Type B pancreatic cell (in vitro differentiated cells): ENCODE results near the gene ACSM2A. TPM values are rescaled to one million over a fixed set of nuclear protein-coding genes. Genes with fewer than 3 reads are reported as not detected.
"Not testable (repeated sequence)": the region's sequence is repeated elsewhere in the genome, so short reads cannot be mapped to it uniquely, and the experiment has no call there.

Experiments
- DNase-seq: peaks from one replicate; pipeline ENCODE4 v3.0.0; 2021; ENCODE audit warnings: mixed read lengths; ENCODE audit not compliant: unreplicated experiment; ENCODE audit errors: extremely low spot score
- H3K27ac Mint-ChIP-seq: 2 replicates; pipeline ENCODE4 v1.8.0; 2021; ENCODE audit warnings: mild to moderate bottlenecking, mixed read lengths
- H3K27me3 Mint-ChIP-seq: 2 replicates; pipeline ENCODE4 v1.8.0; 2021; ENCODE audit warnings: mixed read lengths
- H3K36me3 Mint-ChIP-seq: 2 replicates; pipeline ENCODE4 v1.8.0; 2021; ENCODE audit warnings: mixed read lengths
- H3K4me1 Mint-ChIP-seq: one replicate; pipeline ENCODE4 v1.8.0; 2021; ENCODE audit warnings: mixed read lengths; ENCODE audit not compliant: unreplicated experiment
- H3K4me3 Mint-ChIP-seq: 2 replicates; pipeline ENCODE4 v1.8.0; 2021; ENCODE audit warnings: mild to moderate bottlenecking, mixed read lengths
- H3K9me3 Mint-ChIP-seq: 2 replicates; pipeline ENCODE4 v1.8.0; 2021; ENCODE audit warnings: mixed read lengths
- total RNA-seq: library from RNA; stranded (reverse); gene quantifications from 2 replicates; pipeline ENCODE4 v1.2.1, GENCODE V29; 2021; ENCODE audit warnings: low replicate concordance
- TF ChIP-seq, protein P1 (sequence below): fragments of 200-600 bp; sonication (generic); conservative IDR thresholded peaks from 2 replicates; pipeline ENCODE4 v1.5.0; 2021; ENCODE audit warnings: antibody characterized with exemption, mild to moderate bottlenecking

Gene ACSM2A
- total RNA-seq, 1 donor from 2014 or later = 1.8 TPM

GRCh38 chr16:20430948-20431347 is 20.4 kb upstream of the ACSM2A start:
- DNase-seq = no peak
- Mint-ChIP-seq H3K36me3 (no peaks in the 10 kb centered on the region), H3K9me3 (no peaks in the 10 kb centered on the region), H3K27ac (no peak overlapping the region), H3K27me3 (peaks cover 6% of the 10 kb centered on the region), H3K4me1 (no peaks in the 10 kb centered on the region), H3K4me3 (no peak overlapping the region)
- TF ChIP-seq, protein P1, sequence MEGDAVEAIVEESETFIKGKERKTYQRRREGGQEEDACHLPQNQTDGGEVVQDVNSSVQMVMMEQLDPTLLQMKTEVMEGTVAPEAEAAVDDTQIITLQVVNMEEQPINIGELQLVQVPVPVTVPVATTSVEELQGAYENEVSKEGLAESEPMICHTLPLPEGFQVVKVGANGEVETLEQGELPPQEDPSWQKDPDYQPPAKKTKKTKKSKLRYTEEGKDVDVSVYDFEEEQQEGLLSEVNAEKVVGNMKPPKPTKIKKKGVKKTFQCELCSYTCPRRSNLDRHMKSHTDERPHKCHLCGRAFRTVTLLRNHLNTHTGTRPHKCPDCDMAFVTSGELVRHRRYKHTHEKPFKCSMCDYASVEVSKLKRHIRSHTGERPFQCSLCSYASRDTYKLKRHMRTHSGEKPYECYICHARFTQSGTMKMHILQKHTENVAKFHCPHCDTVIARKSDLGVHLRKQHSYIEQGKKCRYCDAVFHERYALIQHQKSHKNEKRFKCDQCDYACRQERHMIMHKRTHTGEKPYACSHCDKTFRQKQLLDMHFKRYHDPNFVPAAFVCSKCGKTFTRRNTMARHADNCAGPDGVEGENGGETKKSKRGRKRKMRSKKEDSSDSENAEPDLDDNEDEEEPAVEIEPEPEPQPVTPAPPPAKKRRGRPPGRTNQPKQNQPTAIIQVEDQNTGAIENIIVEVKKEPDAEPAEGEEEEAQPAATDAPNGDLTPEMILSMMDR = no peak

GRCh38 chr16:20438950-20439349 is 12.4 kb upstream of the ACSM2A start:
- H3K27me3 Mint-ChIP-seq, H3K9me3 Mint-ChIP-seq, H3K4me1 Mint-ChIP-seq, H3K27ac Mint-ChIP-seq, DNase-seq, H3K4me3 Mint-ChIP-seq, H3K36me3 Mint-ChIP-seq: not testable (repeated sequence)

DNA sequence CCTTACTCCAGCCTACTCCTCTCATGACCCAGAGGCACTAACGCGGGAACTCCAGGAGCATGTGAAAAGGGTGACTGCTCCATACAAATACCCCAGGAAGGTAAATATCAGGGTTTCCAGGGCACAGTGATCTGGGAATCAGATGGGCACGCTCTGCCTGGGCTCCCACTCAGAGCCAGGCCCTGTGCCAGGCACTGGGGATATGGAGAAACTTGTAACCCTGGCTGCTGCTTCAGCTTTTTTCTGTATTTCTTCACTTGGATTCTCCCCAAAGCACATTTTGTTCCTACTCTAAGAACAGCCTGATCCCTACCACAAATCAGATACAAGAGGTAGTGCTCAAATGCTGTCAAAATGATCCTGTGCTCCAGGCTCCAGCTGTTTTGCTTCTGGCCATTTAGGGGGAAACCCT is 11.5 kb upstream of the ACSM2A start:
- H3K27me3 Mint-ChIP-seq = not testable (repeated sequence)

DNA sequence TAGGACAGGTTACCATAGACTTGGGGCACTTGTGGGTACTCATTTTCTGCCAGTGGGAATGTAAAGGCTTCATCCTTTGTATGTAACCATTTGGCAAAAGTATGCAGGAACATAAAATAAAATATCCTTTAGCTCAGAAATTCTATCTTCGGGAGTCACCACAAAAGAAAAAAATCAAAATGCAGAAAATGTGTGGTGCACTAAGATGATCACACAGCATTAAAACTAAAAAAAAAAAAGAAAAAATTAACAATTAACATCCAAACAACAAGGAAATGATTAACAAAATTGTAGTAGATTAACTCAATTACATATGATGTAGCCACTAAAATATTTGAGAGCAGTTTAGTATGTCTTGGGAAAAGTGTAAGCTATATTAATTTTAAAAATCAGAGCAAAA is 10.6 kb upstream of the ACSM2A start:
- not testable (repeated sequence) for H3K9me3 Mint-ChIP-seq, H3K27me3 Mint-ChIP-seq, H3K4me1 Mint-ChIP-seq, H3K36me3 Mint-ChIP-seq, DNase-seq, H3K4me3 Mint-ChIP-seq, H3K27ac Mint-ChIP-seq

More for the DNA sequence above, 11.5 kb upstream of the ACSM2A start:
- not testable (repeated sequence) for H3K9me3 Mint-ChIP-seq, H3K27ac Mint-ChIP-seq, DNase-seq, H3K4me1 Mint-ChIP-seq, H3K36me3 Mint-ChIP-seq, H3K4me3 Mint-ChIP-seq

GRCh38 chr16:20441191-20441590 is 10.1 kb upstream of the ACSM2A start:
- no peak overlapping the region for H3K4me3 Mint-ChIP-seq
- H3K4me1 Mint-ChIP-seq = no peaks in the 10 kb centered on the region
- DNase-seq = no peak
- no peaks in the 10 kb centered on the region for H3K9me3 Mint-ChIP-seq
- no peaks in the 10 kb centered on the region for H3K36me3 Mint-ChIP-seq
- H3K27ac Mint-ChIP-seq = no peak overlapping the region
- TF ChIP-seq, protein P1 = no peak
- no peaks in the 10 kb centered on the region for H3K27me3 Mint-ChIP-seq

DNA sequence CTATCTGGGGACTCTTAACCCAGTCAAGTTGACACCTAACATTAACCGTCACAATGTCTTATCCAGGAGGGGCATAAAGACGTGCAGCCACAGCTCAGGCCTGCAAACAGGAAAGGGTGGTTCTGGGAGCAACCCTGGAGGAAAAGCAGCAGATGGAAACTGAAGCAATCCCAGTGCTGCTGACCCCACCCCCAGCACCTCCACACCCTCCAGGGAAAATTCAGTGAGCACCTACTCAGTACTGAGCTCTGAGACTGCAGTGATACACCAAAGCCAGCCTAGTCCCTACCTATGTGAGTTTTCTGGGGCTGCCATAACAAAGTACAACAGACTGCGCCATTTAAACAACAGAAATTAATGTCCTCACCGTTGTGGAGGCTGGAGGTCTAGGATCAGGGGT is 9.5 kb upstream of the ACSM2A start:
- not testable (repeated sequence) for H3K4me1 Mint-ChIP-seq, H3K4me3 Mint-ChIP-seq, H3K9me3 Mint-ChIP-seq, H3K27ac Mint-ChIP-seq, H3K27me3 Mint-ChIP-seq, DNase-seq, H3K36me3 Mint-ChIP-seq

- not testable (repeated sequence) for H3K4me3 Mint-ChIP-seq, H3K36me3 Mint-ChIP-seq, DNase-seq, H3K27me3 Mint-ChIP-seq, H3K4me1 Mint-ChIP-seq, H3K27ac Mint-ChIP-seq, H3K9me3 Mint-ChIP-seq
These were observed 4.5 kb upstream of the ACSM2A start for GRCh38 chr16:20446652-20447393.

GRCh38 chr16:20453633-20454032 is 2.3 kb downstream of the ACSM2A start:
- not testable (repeated sequence) for H3K4me1 Mint-ChIP-seq, DNase-seq

GRCh38 chr16:20459227-20459626 is 7.9 kb downstream of the ACSM2A start:
- H3K27me3 Mint-ChIP-seq, H3K27ac Mint-ChIP-seq, DNase-seq, H3K4me3 Mint-ChIP-seq, H3K36me3 Mint-ChIP-seq, H3K9me3 Mint-ChIP-seq, H3K4me1 Mint-ChIP-seq: not testable (repeated sequence)

More at GRCh38 chr16:20453633-20454032, 2.3 kb downstream of the ACSM2A start:
- H3K9me3 Mint-ChIP-seq, H3K27ac Mint-ChIP-seq, H3K36me3 Mint-ChIP-seq, H3K27me3 Mint-ChIP-seq, H3K4me3 Mint-ChIP-seq: not testable (repeated sequence)

DNA sequence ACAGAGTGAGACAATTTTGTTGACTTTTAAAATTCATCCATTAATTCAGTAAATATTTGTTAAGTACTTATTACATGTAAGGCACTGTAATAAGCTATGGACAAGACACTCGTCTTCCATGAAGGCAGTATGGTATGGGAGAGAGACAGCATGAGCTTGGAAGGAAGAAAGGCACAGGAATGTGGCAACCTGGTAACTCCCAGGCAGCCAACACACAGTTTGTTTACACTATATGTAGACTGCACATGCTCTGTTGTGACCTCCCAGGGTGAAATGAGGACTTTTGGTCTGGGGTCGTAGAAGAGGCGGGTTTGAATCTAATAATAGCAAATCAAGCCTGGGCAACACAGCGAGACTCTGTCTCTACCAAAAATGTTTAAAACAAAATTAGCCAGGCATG is 9.0 kb downstream of the ACSM2A start:
- not testable (repeated sequence) for H3K4me3 Mint-ChIP-seq, H3K27me3 Mint-ChIP-seq, H3K9me3 Mint-ChIP-seq, H3K4me1 Mint-ChIP-seq, H3K27ac Mint-ChIP-seq, DNase-seq, H3K36me3 Mint-ChIP-seq

GRCh38 chr16:20468954-20469353 is 17.6 kb downstream of the ACSM2A start:
- H3K27ac Mint-ChIP-seq, H3K36me3 Mint-ChIP-seq, H3K27me3 Mint-ChIP-seq: not testable (repeated sequence)

DNA sequence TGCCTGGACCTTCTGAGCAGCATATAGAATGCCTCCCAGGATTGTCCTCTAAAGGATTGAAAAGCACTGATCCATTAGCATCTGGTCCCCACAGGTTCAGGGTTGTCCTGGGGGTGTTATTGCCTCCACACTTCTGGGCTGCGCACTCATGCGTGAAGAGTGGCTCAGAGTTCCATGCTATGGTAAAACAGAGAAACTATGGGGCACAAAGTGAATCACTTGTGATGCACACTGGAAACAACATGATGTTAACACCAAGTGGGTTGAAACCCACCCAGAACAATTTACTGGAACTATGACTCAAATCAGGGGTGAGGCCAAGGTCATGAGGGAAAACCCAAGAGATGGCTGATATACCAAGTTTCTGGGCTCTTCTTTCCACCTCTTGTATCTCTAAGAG is 18.6 kb downstream of the ACSM2A start:
- H3K27ac Mint-ChIP-seq, H3K4me1 Mint-ChIP-seq, H3K27me3 Mint-ChIP-seq: not testable (repeated sequence)

More at GRCh38 chr16:20468954-20469353, 17.6 kb downstream of the ACSM2A start:
- DNase-seq, H3K9me3 Mint-ChIP-seq, H3K4me1 Mint-ChIP-seq, H3K4me3 Mint-ChIP-seq: not testable (repeated sequence)

More for the DNA sequence above, 18.6 kb downstream of the ACSM2A start:
- H3K36me3 Mint-ChIP-seq, DNase-seq, H3K4me3 Mint-ChIP-seq, H3K9me3 Mint-ChIP-seq: not testable (repeated sequence)
